KOPT-K1 (cell line): ENCODE results near the gene WNT5B.

Experiments
- H3K27ac ChIP-seq: fragments of 200-600 bp; sonication (generic); 2 replicates; pipeline ENCODE4 v1.5.1; 2016; ENCODE audit warnings: antibody characterized with exemption, mild to moderate bottlenecking, low read depth, low read length; ENCODE audit not compliant: poor library complexity, severe bottlenecking
- H3K36me3 ChIP-seq: fragments of 200-600 bp; sonication (generic); 2 replicates; pipeline ENCODE4 v1.5.1; 2017; ENCODE audit warnings: antibody characterized with exemption, mild to moderate bottlenecking, low read length, moderate library complexity; ENCODE audit not compliant: insufficient read depth
- H3K9me3 ChIP-seq: fragments of 200-600 bp; sonication (generic); 2 replicates; pipeline ENCODE4 v1.5.1; 2017; ENCODE audit warnings: antibody characterized with exemption, low read length, mild to moderate bottlenecking; ENCODE audit not compliant: insufficient read depth, poor library complexity, severe bottlenecking

The WNT5B gene

GRCh38 chr12:1610072-1610643 lies 18.9 kb upstream of the WNT5B start:
- H3K36me3 ChIP-seq: no peaks in the 10 kb centered on the region
- H3K27ac ChIP-seq: no peak overlapping the region
- no peaks in the 10 kb centered on the region for H3K9me3 ChIP-seq

GRCh38 chr12:1611803-1612572 lies 17.0 kb upstream of the WNT5B start:
- Histone ChIP-seq H3K36me3 (no peaks in the 10 kb centered on the region), H3K9me3 (no peaks in the 10 kb centered on the region), H3K27ac (no peak overlapping the region)

GRCh38 chr12:1613860-1614259 lies 15.2 kb upstream of the WNT5B start:
- Histone ChIP-seq H3K36me3 (no peaks in the 10 kb centered on the region), H3K27ac (no peak overlapping the region), H3K9me3 (no peaks in the 10 kb centered on the region)

- H3K36me3 ChIP-seq: no peaks in the 10 kb centered on the region
Measured at GRCh38 chr12:1614360-1614759, 14.7 kb upstream of the WNT5B start.

GRCh38 chr12:1616233-1617066 lies 12.6 kb upstream of the WNT5B start:
- no peaks in the 10 kb centered on the region for H3K36me3 ChIP-seq
- no peaks in the 10 kb centered on the region for H3K9me3 ChIP-seq

More at GRCh38 chr12:1614360-1614759, 14.7 kb upstream of the WNT5B start:
- H3K27ac ChIP-seq: no peak overlapping the region
- no peaks in the 10 kb centered on the region for H3K9me3 ChIP-seq

GRCh38 chr12:1618489-1618888 lies 10.5 kb upstream of the WNT5B start:
- no peaks in the 10 kb centered on the region for H3K36me3 ChIP-seq
- H3K9me3 ChIP-seq: no peaks in the 10 kb centered on the region
- H3K27ac ChIP-seq: no peak overlapping the region

More at GRCh38 chr12:1616233-1617066, 12.6 kb upstream of the WNT5B start:
- H3K27ac ChIP-seq: no peak overlapping the region

GRCh38 chr12:1619159-1619558 lies 9.9 kb upstream of the WNT5B start:
- Histone ChIP-seq H3K9me3 (no peaks in the 10 kb centered on the region), H3K27ac (no peak overlapping the region)

GRCh38 chr12:1619587-1619986 lies 9.4 kb upstream of the WNT5B start:
- Histone ChIP-seq H3K27ac (no peak overlapping the region), H3K9me3 (no peaks in the 10 kb centered on the region), H3K36me3 (no peaks in the 10 kb centered on the region)

More at GRCh38 chr12:1619159-1619558, 9.9 kb upstream of the WNT5B start:
- H3K36me3 ChIP-seq: no peaks in the 10 kb centered on the region

GRCh38 chr12:1620092-1620491 lies 8.9 kb upstream of the WNT5B start:
- Histone ChIP-seq H3K36me3 (no peaks in the 10 kb centered on the region), H3K9me3 (no peaks in the 10 kb centered on the region), H3K27ac (no peak overlapping the region)

GRCh38 chr12:1622406-1622805 lies 6.6 kb upstream of the WNT5B start:
- Histone ChIP-seq H3K36me3 (no peaks in the 10 kb centered on the region), H3K27ac (no peak overlapping the region), H3K9me3 (no peaks in the 10 kb centered on the region)

- no peaks in the 10 kb centered on the region for H3K36me3 ChIP-seq
- H3K9me3 ChIP-seq: no peaks in the 10 kb centered on the region
- no peak overlapping the region for H3K27ac ChIP-seq
Measured at GRCh38 chr12:1629338-1630132, 504 bp downstream of the WNT5B start.

GRCh38 chr12:1630133-1630826 lies 1.2 kb downstream of the WNT5B start:
- H3K27ac ChIP-seq: no peak overlapping the region
- no peaks in the 10 kb centered on the region for H3K9me3 ChIP-seq
- no peaks in the 10 kb centered on the region for H3K36me3 ChIP-seq

- Histone ChIP-seq H3K9me3 (no peaks in the 10 kb centered on the region), H3K27ac (no peak overlapping the region), H3K36me3 (no peaks in the 10 kb centered on the region)
Measured at GRCh38 chr12:1630827-1631591, 2.0 kb downstream of the WNT5B start.

- H3K9me3 ChIP-seq: no peaks in the 10 kb centered on the region
- no peak overlapping the region for H3K27ac ChIP-seq
- H3K36me3 ChIP-seq: no peaks in the 10 kb centered on the region
Measured at GRCh38 chr12:1632702-1633101, 3.7 kb downstream of the WNT5B start.
